ENCODE measurements around the gene BICD1. TPM values are rescaled to one million over a fixed set of nuclear protein-coding genes. Genes with fewer than 3 reads are reported as not detected.

BICD1 gene
- total RNA-seq, 4 donors from 2014 or later, result 0.70 to 7.8 (median 2.8) TPM

DNA sequence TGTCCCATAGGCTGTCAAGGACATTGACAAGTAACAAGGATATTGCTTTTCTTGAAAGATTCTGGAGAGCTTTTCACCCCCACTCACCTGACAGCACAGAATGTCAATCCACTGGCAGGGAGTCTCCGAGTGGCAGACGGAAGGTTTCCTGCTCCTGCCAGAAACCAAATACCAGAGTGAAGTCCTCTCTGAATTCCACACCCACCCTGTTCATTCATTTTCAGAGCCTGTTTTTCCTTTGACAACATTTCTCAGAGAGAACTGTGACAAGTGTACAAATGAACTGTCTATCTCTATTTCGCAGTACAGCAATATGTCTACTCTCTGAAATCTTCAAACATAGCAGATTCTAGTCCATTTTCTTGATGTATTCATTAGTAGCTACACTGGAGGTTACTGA, 26.2 kb upstream of the BICD1 start:
- WGBS, 2 donors, result 76 to 82% methylated on average over 3 of the region's 3 CpGs

DNA sequence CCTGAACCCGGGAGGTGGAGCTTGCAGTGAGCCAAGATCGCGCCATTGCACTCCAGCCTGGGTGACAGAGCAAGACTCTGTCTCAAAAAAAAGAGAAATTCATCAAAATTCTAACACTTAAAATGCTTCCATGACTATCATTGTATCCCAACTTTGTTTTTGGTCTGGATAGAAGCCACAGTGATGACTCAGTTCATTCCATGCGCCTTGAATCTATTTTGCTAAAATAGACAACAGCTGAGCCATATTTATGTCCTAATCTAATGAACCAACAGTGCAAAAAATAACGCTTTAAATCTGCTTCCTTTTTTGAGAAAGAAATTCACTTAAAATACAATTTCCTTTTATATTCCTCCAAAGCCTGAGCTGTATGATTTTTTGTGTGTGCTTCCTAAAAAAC, 23.2 kb upstream of the BICD1 start:
- H3K27ac ChIP-seq, result no peak overlapping the region
- intact Hi-C loops (cut with DNase I), result no loop called here
- H3K4me3 ChIP-seq, result no peak overlapping the region
- H3K27me3 ChIP-seq, result no peaks in the 10 kb centered on the region
- no peaks in the 10 kb centered on the region for H3K36me3 ChIP-seq
- no peaks in the 10 kb centered on the region for H3K4me1 ChIP-seq
- H3K9me3 ChIP-seq, result no peaks in the 10 kb centered on the region
- DNase-seq, result no peak
- WGBS, 2 donors, result 64 to 66% methylated on average over 5 of the region's 5 CpGs
- no peak for TF ChIP-seq POLR2A (IDR thresholded peaks at IDR 0.05)
- TF ChIP-seq, protein P1, sequence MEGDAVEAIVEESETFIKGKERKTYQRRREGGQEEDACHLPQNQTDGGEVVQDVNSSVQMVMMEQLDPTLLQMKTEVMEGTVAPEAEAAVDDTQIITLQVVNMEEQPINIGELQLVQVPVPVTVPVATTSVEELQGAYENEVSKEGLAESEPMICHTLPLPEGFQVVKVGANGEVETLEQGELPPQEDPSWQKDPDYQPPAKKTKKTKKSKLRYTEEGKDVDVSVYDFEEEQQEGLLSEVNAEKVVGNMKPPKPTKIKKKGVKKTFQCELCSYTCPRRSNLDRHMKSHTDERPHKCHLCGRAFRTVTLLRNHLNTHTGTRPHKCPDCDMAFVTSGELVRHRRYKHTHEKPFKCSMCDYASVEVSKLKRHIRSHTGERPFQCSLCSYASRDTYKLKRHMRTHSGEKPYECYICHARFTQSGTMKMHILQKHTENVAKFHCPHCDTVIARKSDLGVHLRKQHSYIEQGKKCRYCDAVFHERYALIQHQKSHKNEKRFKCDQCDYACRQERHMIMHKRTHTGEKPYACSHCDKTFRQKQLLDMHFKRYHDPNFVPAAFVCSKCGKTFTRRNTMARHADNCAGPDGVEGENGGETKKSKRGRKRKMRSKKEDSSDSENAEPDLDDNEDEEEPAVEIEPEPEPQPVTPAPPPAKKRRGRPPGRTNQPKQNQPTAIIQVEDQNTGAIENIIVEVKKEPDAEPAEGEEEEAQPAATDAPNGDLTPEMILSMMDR (IDR thresholded peaks at IDR 0.05), result no peak

More for the DNA sequence above, 26.2 kb upstream of the BICD1 start:
- H3K27ac ChIP-seq, result no peak overlapping the region
- intact Hi-C loops (cut with DNase I), result no loop called here
- TF ChIP-seq, protein P1 (IDR thresholded peaks at IDR 0.05), result no peak
- TF ChIP-seq POLR2A (IDR thresholded peaks at IDR 0.05), result no peak
- H3K4me1 ChIP-seq, result no peaks in the 10 kb centered on the region
- H3K9me3 ChIP-seq, result no peaks in the 10 kb centered on the region
- DNase-seq, result no peak
- no peaks in the 10 kb centered on the region for H3K27me3 ChIP-seq
- H3K36me3 ChIP-seq, result no peaks in the 10 kb centered on the region
- H3K4me3 ChIP-seq, result no peak overlapping the region

DNA sequence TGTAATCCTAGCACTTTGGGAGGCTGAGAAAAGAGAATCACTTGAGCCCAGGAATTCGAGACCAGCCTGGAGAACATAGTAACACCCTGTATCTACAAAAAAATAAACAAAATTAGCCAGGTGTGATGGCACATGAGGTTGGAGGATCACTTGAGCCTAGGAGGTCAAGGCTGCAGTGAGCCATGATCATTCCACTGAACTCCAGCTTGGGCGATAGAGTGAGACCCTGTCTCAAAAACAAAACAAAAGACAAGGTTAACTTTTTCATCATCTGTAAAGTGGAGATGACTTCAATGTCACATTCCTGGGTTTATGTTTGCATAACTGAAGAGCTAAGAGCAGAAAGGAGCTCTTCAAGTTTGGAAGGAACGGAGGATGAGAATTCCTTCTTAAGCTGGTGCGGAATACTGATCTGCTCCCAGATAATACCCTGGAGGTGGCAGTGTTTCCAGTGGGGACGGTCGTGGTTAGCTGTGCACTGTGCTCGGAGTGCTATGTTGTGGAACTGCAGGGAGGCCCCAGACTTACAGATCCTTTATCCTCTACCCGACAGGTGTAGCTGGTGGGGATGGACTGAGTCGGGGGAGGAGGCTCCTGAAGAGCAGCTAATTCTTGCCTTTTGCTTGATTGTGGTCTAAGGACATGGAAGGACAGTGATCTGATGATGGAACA, 22.5 kb upstream of the BICD1 start:
- Histone ChIP-seq H3K4me1 (no peaks in the 10 kb centered on the region), H3K4me3 (no peak overlapping the region), H3K36me3 (no peaks in the 10 kb centered on the region), H3K27me3 (no peaks in the 10 kb centered on the region), H3K27ac (no peak overlapping the region), H3K9me3 (no peaks in the 10 kb centered on the region)
- intact Hi-C loops (cut with DNase I), result no loop called here
- no peak for TF ChIP-seq POLR2A (IDR thresholded peaks at IDR 0.05)
- TF ChIP-seq, protein P1 (IDR thresholded peaks at IDR 0.05), result no peak
- 72 to 85% methylated on average over 9 of the region's 9 CpGs for WGBS, 2 donors
- no peak for DNase-seq

DNA sequence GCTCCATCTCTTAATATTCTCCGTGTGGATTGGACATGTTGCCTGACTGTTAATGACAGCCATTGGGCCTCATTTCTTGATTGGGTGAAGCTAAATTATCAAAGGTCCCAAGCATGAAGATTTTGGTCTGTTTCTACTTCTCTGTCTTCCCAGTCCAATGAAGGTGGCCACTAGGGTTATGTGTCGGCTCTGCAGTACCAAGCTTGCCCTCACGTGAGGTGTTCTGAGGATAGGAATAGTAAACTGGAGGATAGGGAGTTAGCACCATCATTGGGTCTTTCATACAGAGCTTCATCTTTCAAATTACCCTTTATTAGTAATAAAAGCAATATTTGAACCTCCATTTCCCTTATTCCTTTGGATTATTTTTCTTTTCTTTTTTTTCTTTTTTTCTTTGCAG, 21.9 kb upstream of the BICD1 start:
- Histone ChIP-seq H3K4me1 (no peaks in the 10 kb centered on the region), H3K4me3 (no peak overlapping the region), H3K27ac (no peak overlapping the region), H3K36me3 (no peaks in the 10 kb centered on the region), H3K27me3 (no peaks in the 10 kb centered on the region), H3K9me3 (no peaks in the 10 kb centered on the region)
- TF ChIP-seq, protein P1 (IDR thresholded peaks at IDR 0.05), result no peak
- TF ChIP-seq POLR2A (IDR thresholded peaks at IDR 0.05), result no peak
- WGBS, 2 donors, result 87 to 97% methylated on average over 3 of the region's 3 CpGs
- no peak for DNase-seq
- intact Hi-C loops (cut with DNase I), result no loop called here

DNA sequence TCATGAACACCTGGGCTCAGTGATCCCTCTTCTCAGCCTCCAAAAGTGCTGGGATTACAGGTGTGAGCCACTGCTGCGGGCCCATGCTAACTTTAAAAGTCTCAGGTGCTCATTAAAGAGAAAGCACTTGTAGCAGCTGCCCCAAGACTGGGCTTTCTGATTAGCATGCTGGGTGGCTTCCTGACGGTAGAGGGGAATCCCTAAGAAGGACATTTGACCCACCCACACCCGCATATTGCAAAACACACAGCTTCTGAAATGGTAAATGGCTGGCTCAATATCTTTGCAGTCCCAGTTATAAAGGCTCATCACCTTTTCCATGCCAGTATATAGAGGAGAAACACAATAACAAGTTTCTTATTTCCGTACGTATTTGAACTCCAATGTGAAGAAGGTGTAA, 19.3 kb upstream of the BICD1 start:
- DNase-seq, result no peak
- Histone ChIP-seq H3K4me1 (no peaks in the 10 kb centered on the region), H3K36me3 (no peaks in the 10 kb centered on the region), H3K27ac (no peak overlapping the region), H3K27me3 (no peaks in the 10 kb centered on the region), H3K4me3 (no peak overlapping the region), H3K9me3 (no peaks in the 10 kb centered on the region)
- 60 to 72% methylated on average over 4 to 5 of the region's 5 CpGs for WGBS, 2 donors
- intact Hi-C loops (cut with DNase I), result no loop called here
- TF ChIP-seq, protein P1 (IDR thresholded peaks at IDR 0.05), result no peak
- no peak for TF ChIP-seq POLR2A (IDR thresholded peaks at IDR 0.05)

Data from esophagus squamous epithelium (tissue), 5 donors.